Epithelial cell of esophagus (primary cell): Measurements from ENCODE around the gene PTPRK.

Experiments used
- DNase-seq: peaks from one replicate; pipeline ENCODE4 v3.0.0; 2010; ENCODE audit warnings: low read depth
- H3K4me3 ChIP-seq: 2 replicates; pipeline ENCODE4 v1.5.1; 2011; ENCODE audit warnings: mild to moderate bottlenecking, low read length, control low read depth
- CTCF ChIP-seq: IDR thresholded peaks from 2 replicates; pipeline ENCODE4 v1.5.1; 2011; ENCODE audit warnings: low read depth, mild to moderate bottlenecking, low read length, control low read depth, inconsistent platforms; ENCODE audit not compliant: insufficient read depth; ENCODE audit errors: missing control alignments

PTPRK gene

DNA sequence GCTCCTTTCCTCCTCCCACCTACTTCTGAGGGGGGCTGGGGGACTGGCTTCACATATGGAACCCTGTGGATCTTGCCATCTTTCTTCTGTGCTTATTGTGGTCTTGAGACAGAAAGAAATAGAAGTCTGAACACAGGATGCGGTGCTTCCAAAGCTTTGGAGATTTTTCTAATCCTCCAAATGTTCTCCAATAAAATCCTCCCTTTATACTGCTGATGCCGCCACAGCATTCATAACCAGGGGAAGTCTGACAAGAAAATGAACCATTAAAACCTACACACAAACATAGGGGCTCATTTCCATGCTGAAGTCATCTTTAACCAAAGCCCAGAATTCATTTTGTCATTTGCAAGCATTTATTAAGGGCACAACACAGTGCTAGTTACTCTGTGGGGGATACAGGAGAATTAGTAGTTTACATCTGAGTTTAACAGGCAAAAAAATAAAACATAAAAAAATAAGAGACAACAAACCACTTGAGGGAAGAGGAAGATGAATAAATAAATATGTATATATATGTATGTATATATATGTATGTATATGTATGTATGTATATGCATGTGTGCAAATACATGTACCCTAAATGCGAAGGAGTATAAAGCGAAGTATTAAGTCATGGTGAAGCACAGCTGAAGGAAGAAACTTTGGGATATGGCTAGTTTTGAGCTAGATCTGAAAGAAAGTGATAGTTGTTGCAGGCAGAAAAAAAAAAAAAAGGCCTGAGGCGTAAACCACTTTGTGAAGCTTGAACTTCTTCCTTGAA lies 5.9 kb upstream of the PTPRK start:
- H3K4me3 ChIP-seq, result no peak overlapping the region
- no peak for DNase-seq
- no peak for TF ChIP-seq CTCF

GRCh38 chr6:128525406-128525805 lies 5.0 kb upstream of the PTPRK start:
- TF ChIP-seq CTCF, result no peak
- no peak for DNase-seq

DNA sequence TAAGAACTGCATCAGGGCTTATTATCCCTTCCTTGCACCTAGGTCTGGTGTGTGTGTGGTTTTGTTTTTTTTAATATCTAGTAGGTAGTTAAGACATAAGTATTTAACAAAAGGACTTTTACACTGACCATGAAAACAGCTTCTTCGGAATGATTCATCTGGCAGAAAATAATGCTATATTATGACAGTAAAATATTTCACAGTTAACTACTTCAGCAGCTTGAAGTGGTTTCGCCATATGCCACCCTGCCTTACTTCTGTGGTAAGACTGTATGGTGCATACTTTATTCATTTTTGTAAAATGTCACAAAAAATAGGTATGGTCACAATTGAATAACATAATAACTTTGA lies 858 bp upstream of the PTPRK start:
- TF ChIP-seq CTCF, result no peak

More at GRCh38 chr6:128525406-128525805, 5.0 kb upstream of the PTPRK start:
- H3K4me3 ChIP-seq, result no peak overlapping the region

DNA sequence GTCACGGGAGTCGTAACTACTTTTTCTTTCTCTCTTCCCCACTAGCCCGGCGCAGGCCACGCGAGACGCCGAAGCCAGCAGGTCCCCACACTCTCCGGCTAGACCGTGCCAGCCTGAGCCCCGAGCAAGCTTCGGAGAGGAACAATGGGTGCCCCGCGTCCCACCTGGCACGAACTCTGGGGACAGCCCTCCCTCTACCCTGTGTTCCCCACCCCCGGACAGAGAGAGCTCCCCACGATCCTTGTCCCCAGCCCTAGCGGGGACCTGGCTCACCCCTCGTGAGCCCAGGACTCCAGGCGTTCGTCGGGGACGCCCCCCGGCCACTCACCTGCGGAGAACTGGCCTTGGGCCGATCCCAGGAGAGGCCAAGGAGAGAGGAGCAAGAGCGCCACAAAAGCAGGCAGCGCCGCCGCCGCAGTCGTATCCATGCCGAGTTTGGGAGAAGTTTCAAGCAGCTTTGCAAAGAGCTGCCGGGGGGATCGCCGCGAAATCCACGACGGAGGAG lies 416 bp downstream of the PTPRK start:
- DNase-seq, result peak; percentile 73
- no peak for TF ChIP-seq CTCF
- peak overlapping the region; percentile 92 for H3K4me3 ChIP-seq

More for the DNA sequence above, 858 bp upstream of the PTPRK start:
- DNase-seq, result no peak
- peak overlapping the region; percentile 83 for H3K4me3 ChIP-seq

- peak; percentile 55 for DNase-seq
- peak overlapping the region; percentile 92 for H3K4me3 ChIP-seq
- peak; percentile 31 for TF ChIP-seq CTCF
These were observed 1.1 kb downstream of the PTPRK start for GRCh38 chr6:128519132-128519930.

- TF ChIP-seq CTCF, result no peak
- peak; percentile 38 for DNase-seq
- peak overlapping the region; percentile 92 for H3K4me3 ChIP-seq
These were observed 1.8 kb downstream of the PTPRK start for GRCh38 chr6:128518434-128519131.
